GM18508 (cell line): ENCODE measurements around the gene NDST1.

Experiments used
- ATAC-seq: cut with Tn5 transposase; IDR thresholded peaks from one replicate; pipeline ENCODE4 v1.9.1; 2021; ENCODE audit warnings: moderate number of reproducible peaks; ENCODE audit not compliant: insufficient read depth, unreplicated experiment

NDST1 gene

DNA sequence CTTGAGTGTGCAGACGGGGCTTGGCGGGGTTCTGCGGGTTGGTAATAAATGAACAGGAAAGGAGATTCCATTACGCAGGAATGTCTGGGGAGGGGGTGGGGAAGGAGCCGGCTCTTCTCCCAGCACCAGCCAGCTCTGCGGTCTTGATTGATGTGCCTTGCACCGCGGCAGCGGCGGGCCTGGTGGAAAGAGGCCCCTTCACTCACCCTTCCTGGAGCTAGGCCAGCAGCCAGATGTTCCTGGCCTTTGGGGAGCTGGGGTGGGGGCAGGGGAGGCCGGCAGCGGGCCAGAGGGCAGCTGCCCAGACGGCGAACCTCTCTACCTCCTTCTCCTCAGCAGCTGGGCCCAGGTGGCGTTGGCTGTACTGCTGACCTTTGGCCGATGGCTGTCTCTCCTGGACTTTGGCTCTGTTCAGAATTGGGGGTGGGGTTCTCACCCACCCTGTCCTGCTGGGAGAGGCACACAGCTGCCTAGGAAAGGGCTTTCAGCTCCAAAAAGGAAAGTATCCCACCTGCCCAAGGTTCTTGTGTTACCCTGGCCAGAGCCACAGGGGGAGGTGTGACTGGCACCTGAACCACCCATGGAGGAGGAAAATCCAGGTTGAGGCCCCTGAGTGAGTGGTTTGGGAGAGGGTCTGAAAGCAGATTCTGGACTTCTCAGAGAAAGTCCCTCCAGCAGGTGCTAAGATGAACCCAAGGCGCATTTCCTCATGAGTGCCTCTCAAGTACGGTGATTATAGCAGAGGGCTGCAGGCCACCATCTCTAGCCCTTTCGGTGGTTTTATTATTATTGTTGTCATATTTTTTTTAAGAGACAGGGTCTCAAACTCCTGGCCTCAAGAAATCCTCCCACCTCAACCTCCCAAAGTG is 74.5 kb downstream of the NDST1 start:
- no peak for ATAC-seq

DNA sequence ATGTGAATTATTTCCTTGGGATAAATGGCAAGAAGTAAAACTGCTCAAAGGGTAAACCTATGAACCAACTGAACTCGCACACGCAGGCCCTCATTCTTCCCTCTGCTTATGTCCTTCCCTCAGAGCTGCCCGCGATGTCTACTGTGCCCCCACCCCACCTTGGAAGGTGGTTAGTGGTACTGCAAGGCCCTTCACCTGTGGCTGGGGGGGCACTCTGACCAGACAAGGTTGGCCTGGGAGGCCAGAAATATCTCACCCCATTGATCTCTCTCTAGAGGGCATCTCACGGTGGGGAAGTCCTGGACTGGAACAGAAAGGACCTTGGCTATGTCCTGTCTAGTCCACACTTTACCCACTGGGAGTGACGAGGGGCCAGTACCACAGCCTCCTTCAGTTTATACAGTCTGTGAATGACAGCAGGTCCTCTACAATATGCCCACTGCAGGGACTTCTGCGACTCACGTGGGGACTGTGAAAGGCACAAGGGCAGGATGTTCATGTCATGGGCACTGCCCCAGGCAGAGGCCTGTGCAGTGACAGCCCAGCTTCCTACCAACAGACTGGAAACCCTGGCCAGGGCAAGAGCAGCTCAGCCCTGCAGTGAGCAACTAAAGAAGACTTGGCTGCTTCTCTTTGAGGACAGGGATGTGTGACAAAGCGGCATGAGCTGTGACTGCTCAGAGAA is 75.8 kb downstream of the NDST1 start:
- no peak for ATAC-seq

DNA sequence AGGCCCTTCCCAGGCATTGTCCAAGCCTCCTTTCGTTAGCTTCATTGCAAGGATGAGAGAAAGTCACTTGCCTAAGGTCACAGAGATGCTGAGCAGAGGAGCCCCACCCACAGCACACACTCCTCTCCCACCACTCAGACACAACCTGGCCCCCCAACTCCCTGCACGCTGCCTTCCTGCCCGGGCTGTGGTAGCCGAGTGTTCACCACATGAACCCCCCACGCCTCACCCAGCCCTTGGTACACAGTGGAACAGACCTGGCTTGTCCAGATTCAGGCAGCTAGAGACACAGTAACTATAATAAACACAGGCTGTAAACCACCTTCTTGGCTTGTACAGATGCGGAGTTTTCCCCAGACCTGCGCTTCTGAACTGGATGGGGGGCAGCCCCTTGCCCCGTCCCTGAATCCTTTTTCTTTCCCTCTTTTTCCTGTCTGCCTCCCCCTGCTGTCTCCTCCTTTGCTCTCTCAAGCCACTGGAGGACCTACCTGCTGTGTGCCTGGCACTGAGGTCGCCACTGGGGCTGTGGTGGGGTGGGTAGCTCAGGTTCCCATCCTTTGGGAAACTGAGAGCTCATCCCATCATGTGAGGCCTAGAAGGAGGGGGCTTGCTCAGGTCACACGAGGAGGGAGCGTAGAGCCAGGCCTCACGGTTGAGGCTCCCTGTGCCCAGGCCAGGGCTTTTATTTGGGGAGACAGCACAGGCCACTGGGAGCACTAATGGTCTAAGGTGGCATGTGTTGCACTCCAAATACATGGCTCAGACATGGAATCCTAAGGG is 76.8 kb downstream of the NDST1 start:
- no peak for ATAC-seq

DNA sequence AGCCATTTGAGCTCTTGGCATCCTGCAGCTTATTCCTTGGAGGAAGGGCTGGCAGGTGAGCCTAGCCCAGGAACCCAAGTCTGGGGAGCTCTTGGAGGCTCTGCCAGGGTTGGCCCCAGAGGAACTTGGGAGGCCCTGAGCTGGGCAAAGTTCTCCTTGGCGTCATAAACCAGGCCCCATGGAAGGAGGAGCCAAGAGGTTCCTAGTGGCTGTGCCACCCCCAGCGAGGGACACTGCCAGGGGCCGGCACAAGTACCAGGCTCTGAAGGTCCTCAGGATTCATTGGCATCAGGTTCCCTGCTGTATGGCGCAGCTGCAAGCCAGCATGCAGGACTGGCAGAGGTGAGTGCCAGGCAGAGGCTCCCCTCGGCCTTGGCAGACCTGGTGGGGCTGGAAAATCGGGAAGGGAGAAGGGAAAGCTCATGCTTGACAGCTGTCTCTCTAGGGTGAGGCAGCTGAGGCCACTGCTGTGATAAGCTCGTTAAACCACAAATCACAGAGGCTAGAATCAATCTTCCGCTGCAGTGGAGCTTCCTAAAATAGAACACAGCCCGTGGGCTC is 77.9 kb downstream of the NDST1 start:
- no peak for ATAC-seq

DNA sequence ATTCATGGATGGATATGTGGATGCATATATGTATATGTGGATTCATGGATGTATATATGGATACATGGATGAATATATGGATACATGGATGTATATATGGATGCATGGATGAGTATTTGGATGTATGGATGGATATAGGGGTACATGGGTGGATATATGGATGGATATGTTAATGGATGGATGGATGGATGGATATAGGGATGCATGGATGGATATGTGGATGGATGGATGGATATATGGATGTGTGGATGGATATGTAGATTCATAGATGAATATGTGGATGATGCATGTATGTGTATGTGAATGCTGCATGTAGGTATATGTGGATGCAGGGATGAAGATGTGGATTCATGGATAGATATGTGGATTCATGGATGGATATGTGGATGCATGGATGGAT is 79.1 kb downstream of the NDST1 start:
- ATAC-seq = no peak

DNA sequence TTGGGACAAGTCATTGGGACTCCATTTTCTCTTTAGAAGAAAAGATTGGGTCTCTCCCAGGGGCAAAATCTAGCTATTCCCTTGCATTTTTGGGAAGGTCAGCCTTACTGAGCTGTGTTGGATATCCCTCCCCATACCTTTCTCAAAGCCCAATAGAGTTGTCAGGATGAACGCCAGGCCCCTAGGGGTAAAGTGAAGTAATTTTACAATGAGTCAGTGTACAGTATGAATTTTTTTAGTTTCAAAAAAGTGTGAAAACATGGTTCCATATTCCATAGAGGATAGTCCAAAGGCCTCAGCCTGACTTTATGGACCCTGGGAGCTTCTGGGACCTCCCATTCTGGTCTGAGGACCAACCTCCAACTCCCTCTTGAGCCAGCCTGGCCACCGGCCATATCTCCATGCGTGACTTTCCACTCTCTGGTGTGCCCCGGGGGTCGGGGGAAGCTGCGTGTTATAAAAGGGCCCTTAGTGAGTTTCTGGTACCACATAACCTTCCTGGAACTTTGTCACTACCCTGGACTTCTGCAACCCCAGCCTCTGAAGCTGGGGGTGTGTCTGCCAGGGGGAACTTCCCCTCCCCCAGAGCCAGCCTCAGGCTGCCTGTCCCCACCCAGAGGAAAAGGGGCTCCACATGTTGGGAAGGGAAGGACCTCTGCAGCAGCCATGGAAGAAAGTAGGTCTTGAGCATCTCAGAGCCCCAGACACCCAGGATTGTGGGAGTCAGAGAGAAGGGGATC is 80.1 kb downstream of the NDST1 start:
- no peak for ATAC-seq

DNA sequence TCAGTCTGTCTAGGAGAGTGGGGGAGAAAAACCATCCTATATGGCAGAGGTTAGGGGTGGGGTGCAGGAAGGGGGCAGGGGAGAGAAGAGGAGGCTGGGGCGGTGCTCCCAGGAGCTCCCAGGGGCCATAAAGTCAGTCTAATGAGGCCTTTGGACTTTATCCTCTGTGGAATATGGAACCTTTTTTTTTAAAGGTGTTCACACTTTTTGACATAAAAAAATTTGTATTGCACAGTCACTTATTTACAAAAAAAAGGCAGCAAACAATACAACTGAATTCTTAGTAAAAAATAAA is 80.6 kb downstream of the NDST1 start:
- ATAC-seq = no peak

DNA sequence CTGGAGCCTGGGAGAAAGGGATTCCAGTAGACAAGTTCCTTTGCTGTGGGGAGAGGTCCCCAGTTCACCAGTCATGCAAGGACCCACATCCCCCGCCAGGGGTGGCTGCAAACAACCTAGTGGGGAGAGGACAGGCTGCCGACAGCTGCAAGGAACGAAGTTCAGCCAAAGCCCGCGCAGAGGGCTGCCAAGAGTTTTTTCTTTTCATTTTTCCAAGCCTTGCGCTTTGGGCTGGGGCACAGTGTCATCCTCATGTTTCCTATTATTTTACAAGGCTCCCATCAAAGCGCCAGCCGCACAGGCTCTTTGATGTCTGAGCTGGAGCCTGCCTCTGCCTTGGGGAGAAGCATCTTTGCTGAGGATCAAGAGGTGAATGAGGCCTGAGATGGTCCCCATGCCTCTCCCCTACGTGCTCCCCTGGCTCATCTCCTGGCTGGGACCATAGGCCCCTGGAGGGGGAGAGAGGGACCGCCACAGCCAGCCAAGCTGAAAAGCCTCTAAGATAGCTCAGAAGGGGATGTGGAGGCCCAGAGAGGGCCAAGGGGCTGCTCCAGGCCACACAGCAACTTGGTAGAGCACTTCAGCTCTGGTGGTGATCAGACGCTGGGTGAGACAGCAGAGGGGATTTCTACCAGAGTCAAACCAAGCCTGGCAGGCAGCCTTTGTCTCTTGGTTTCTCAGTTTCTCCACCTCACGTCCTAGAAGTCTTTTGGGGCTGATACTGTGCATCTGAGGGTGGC is 82.1 kb downstream of the NDST1 start:
- no peak for ATAC-seq

DNA sequence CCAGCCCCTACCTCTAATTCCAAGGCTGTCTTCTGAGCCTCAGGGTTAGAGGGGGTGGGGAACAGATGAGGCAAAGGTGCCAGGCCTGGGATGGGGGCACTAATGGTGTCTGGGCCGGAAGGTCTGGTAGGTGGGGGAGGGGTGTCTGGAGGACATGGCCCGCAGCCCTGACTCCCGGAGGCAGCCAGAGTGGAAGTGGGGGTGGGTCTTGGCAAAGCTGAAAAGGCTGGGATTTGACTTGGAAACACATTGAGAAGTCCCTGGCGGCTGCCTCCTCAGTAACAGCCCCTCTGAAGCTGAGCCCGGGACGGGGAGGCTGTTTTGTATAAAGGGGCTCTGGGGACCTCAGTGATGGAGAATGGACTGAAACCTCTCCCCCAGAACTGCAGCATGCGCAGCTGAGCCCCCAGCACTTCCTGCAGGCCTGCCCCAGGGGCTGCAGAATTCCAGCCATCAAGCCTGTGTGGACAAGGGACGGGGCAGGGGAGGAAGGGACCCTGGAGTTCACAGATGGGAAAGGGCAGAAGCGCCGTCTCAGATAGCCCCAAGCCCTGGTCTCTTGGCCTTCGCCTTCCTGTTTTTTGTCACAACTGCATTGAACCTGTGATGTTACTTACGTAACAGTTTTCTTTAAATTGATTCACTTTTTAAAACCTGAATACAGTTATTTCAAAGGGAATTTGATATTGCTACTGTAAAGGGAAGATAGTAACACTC is 83.2 kb downstream of the NDST1 start:
- ATAC-seq = no peak

DNA sequence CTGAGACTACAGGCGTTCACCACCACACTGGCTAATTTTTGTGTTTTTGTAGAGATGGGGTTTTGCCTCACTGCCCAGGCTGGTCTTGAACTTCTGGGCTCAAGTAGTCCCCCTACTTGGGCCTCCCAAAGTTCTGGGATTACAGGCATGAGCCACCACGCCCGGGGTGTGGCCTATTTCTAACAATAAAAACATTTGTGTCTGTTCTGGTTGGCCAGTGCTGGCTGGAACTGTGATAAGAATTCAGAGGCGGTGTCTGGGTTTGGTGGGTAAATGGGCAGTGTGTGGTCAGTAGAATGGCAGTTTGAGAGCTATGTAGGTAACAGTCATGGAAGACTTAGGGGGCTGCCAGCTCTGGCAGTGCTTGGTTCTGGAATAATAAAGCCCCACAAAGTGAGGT is 85.7 kb downstream of the NDST1 start:
- no peak for ATAC-seq

DNA sequence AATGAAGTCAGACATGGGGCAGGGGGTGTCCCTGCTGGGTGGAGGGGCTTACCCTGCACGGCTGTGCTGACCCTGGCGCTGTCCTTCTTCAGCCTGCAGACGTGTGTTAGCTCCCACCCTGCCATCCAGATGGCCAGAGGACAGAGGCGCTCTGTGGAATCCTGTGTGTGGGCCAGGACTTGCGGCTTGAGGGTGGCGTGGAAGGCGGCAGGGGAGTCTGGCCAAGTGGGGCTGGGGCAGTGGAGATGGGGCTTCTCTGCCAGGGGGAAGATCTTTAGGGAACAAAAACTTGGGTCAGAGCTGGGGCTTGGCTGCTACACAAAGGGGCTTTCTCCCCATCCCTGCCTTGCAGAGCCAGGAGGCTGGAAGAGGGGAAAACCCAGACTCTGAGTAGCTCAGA is 86.1 kb downstream of the NDST1 start:
- ATAC-seq = no peak

DNA sequence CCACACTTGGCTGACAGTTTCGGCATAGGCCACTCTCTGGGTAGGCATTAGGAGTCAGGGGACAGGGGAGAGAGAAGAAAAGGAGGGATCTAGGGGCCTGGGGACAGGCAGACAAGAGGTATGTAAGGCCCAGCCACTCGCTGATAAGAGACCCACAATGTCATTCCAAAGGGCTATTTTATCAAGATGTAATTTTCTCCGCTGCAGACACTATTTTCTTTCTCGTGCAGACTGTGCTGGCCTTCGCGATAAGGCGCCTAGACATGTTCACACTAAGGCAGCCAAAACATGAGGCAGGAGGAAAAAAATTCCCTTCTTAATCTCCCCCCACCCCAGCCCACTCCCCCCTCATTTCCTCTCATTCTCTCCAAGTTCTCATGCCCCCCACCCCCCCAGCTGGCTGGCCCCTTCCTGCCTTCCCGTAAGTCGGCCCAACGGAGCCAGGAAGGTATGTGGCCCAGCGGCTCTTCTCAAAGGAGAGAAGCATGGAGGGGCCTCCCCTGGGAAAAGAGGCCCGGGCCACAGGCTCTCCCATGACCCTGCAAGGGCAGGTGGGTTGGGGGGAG is 87.6 kb downstream of the NDST1 start:
- no peak for ATAC-seq

DNA sequence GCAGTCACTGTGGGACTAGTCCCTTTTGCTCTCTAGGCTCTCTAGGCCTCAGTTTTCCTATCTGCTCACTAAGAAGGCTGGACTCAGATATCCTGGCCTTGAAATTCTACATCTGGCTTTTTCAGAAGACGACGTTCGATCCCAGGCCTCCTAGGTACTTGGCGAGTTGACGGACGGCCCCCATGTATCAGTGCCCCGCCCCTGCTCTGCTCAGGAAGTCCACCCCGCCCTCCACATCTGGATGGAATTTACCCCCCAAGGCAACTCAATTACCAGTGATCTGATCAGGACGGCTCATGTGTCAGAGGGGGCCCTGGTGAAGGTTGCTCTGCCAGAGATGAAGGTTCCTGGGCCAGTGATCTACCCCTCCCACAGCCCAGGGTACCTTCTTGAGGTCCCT is 88.4 kb downstream of the NDST1 start:
- ATAC-seq = no peak

DNA sequence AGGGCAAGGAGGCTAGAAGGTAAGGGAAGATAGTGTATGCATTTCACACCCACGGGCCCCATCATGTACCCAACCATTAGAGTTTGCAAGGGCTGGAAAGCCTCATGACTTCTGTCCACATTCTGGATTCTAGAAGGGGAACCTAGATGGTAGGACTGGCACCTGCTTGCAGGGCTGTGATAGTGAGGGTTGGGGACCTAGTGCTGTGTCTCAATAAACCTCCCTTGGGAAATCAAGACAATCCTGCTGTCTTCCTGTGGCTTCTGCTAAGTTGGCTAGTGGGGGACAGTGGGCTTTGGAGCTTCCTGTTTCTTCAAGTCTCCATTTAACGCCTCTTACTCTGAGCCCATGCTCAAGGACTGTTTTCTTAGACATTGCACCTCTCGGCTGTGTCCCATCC is 88.9 kb downstream of the NDST1 start:
- ATAC-seq = no peak

DNA sequence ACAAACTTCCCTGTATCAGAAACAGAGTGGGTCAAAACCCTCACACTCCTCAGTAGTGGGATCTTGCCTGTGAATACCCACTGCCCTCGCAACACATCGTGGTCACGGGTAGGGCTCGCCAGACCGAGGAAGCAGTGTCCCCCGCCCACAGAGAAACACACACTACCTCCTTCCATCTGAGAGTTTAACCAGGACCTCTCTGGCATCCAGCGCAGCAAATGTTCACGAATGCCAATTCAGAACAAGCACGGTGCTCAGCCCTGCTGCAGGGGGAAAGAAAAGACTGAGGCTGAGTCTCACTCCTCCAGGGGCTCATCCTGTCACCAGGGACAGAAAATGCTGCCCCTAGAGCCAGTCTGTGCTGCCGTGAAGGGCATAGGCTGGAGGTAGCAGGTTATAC is 90.1 kb downstream of the NDST1 start:
- ATAC-seq = no peak

DNA sequence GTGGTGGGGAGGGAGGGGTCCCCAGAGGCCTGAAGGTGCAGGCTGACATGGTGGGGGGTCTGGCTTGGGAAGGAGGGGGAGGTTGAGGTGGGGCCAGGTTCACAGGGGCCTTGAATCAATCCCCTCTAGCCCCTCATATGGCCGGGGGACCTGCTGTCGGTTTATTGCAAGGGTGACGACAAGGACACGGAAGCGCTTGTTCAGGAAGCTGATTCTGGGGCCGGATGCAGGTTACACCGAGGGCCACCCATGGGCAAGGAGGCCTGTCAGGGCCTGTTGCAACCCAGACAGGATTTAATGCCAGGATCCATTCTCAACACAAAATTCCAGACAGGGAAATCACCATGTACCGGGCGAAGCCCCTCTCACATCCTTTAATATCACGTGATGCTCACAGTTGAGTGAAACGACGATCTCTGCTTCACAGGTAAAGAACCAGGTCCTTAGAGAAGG is 90.9 kb downstream of the NDST1 start:
- ATAC-seq = no peak

DNA sequence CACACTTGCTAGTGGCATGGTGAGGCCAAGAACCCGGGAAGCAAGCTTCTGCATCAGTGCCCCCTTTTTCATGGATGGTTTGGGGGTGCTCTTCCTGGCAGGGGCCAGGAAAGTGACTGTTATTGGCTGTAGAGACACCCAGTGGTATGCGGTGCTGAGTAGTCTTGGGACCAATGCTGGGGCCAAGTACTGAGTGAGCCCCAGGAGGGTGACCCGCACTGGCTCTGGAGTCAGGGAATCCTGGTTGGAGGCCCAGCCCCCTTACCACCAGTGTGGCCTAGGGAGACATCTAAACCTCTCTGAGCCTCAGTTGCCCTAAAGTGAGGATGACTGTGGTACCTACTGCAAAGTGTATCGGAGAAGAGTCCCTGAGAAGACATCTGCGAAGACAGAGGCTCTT is 91.3 kb downstream of the NDST1 start:
- no peak for ATAC-seq

DNA sequence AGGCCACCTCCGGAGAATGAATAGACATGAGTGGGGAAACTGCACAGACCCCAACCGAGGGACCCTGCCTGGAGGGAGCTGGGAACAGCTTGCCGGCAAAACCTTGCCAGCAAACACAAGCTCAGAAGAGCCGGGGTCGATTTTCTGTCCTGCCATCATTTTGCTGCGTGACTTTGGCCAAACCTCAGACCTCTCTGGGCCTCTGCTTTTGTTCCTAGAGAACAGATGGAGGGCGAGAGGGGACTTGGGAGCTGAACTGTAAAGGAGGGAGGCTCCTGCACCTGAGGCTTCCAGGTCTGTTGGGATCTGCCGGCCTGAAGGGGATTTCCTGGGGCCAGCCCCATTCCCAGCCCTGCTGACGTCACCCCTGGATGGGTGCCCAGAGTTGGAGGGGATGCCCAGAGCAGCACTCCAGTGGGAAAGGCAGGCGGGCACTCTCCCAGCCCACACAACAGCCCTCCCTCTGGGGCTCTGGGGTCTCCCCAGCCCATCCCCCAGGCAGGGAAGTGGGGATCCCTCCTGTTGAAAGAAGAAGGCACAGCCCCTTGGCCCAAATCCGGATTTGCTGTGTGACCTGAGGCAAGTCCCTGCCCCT is 92.1 kb downstream of the NDST1 start:
- no peak for ATAC-seq
